Activated B cell treated with CpG ODN at 0.5 μM for 24 hours (primary cell): ENCODE results near the gene MEN1. TPM values are rescaled to one million over a fixed set of nuclear protein-coding genes. Genes with fewer than 3 reads are reported as not detected.

ENCODE experiments used
- ATAC-seq: fragments of 200-7000 bp; cut with Tn5 transposase; one replicate; pipeline ENCODE4 v1.10.0; 2021; ENCODE audit warnings: low read depth, mild to moderate bottlenecking, moderate library complexity
- CTCF ChIA-PET: fragments of 350-600 bp; sonication (Branson Sonifier 250); formaldehyde crosslinking; loops from one replicate; lab custom pipeline; 2021; ENCODE audit warnings: antibody characterized with exemption; lab: Charles Lee
- POLR2A ChIA-PET: fragments of 350-600 bp; sonication (Branson Sonifier 250); formaldehyde crosslinking; loops from one replicate; lab custom pipeline; 2021; ENCODE audit warnings: antibody characterized with exemption; lab: Charles Lee
- DNase-seq: peaks from one replicate; pipeline ENCODE4 v3.0.0; 2022
- H3K27ac Mint-ChIP-seq: one replicate; pipeline ENCODE4 v1.8.0; 2020; ENCODE audit warnings: mixed read lengths
- H3K27me3 Mint-ChIP-seq: one replicate; pipeline ENCODE4 v1.8.0; 2021; ENCODE audit warnings: mixed read lengths
- H3K36me3 Mint-ChIP-seq: one replicate; pipeline ENCODE4 v1.8.0; 2021; ENCODE audit warnings: low read depth, mixed read lengths
- H3K4me1 Mint-ChIP-seq: one replicate; pipeline ENCODE4 v1.8.0; 2021; ENCODE audit warnings: mixed read lengths
- H3K4me3 Mint-ChIP-seq: one replicate; pipeline ENCODE4 v1.8.0; 2020; ENCODE audit warnings: mild to moderate bottlenecking, mixed read lengths
- H3K9me3 Mint-ChIP-seq: one replicate; pipeline ENCODE4 v1.8.0; 2020; ENCODE audit warnings: mixed read lengths
- CTCF ChIP-seq: fragments of 200-600 bp; IDR thresholded peaks from one replicate; pipeline ENCODE4 v1.8.0; 2022; ENCODE audit warnings: antibody characterized with exemption, mild to moderate bottlenecking
- intact Hi-C: fragments of 100-400 bp; cut with micrococcal nuclease; formaldehyde crosslinking; loops from one replicate; pipeline ENCODE4 v1.15.1; 2024
- total RNA-seq: library from RNA; stranded (reverse); gene quantifications from 2 replicates; pipeline ENCODE4 v1.2.3, GENCODE V29; 2022

Gene MEN1
- total RNA-seq, 1 donor from 2014 or later, result 44.6 TPM

DNA sequence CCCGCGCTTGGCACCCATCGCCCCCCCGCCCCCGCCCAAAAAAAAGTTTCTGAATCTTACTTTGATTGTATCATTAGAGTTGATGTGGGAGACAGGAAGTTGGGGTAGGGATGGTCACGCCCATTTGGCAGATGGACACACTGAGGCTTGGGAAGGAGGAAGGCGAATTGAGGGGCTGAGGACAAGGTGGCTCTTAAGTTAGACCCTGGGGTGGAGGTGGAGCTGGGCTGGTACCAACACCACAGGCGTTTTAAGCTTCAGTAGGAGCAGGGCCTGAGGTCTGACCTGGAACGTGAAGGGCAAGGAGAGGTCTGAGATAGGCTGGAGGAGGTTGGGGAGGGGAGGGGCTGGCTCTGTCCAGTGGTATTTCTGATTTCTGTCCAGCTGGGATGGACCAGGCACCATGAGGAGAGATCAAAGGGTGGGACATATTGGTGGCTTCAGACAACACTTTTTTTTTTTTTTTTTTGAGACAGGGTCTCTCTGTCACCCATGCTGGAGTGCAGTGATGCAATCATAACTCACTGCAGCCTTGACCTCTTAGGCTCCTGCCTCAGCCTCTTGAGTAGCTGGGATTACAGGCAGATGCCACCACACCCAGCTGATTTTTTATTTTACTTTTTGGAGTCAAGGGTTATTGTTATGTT lies 34.9 kb upstream of the MEN1 start:
- intact Hi-C loops, result loop anchor here (2.0 to 10.0 kb wide), 4 partner anchors 34 to 420 kb away; partner anchors contain the start of genes CAPN1, MEN1 and POLA2
- DNase-seq (no peak), ATAC-seq (no peak)
- H3K4me1 Mint-ChIP-seq, result peaks cover 47% of the 10 kb centered on the region
- H3K4me3 Mint-ChIP-seq, result peak overlapping the region; percentile 78
- H3K27me3 Mint-ChIP-seq, result no peaks in the 10 kb centered on the region
- ChIA-PET CTCF (interaction anchor here (0.9 to 12.6 kb wide), 10 partner anchors 11 to 157 kb away, joined by 4 to 310 read pairs (median 10); partner anchors contain the start of genes EHD1, RASGRP2 and SF1), POLR2A (interaction anchor here (0.8 to 27.6 kb wide), 6 partner anchors 19 to 417 kb away, joined by 4 to 1194 read pairs (median 8); partner anchors contain the start of genes EHD1, POLA2, RASGRP2 and SF1)
- no peak for TF ChIP-seq CTCF
- peak overlapping the region; percentile 74 for H3K27ac Mint-ChIP-seq
- H3K36me3 Mint-ChIP-seq, result peaks cover 2% of the 10 kb centered on the region
- H3K9me3 Mint-ChIP-seq, result no peaks in the 10 kb centered on the region

DNA sequence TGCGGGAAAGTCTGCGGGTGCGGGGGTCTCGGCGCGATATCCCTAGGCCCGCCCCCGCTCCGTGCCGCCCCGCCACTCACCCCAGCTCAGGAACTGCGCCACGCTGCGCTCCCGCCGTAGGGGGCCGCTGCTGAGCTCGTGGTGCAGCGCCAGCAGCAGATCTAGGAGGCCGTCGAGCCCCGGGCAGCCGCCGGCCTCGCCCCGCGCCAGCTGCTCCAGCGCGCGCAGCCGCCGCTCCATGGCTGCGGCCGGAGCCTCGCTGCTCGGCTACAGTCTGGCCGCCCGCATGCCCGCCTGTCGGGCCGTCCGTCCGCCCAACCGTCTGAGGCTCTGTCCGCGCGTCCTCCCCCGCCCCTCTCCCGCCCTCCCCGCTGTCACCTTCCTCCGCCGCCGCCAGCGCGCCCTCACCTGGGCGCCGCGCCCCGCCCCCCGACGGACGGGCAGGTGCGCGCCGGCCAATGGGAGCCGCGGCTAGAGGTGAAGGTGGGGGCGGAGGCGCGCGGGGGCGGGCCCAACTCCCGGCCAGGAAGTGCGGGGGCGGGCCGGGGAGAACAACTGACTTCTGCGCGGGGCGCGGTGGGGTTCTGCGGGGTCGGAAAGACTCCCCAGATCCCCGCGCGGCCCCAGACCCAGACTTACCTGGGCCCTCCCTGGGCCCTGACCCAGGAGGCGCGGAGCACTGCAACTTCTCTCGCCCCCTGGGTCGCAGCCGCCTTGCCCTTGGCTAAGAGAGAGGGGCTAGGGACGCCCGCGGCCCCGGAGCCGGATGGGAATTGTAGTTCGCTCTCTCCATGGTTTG lies 34.2 kb upstream of the MEN1 start, which contains the start of gene CDC42BPG:
Gene CDC42BPG, minus strand, starts transcription at position 324 of the 799 bp plus-strand sequence. Its CDS starts 84 bp downstream, at position 240.
- intact Hi-C loops, result loop anchor here (1.0 to 10.0 kb wide), 5 partner anchors 34 to 420 kb away; partner anchors contain the start of genes CAPN1, MEN1 and POLA2
- peak; percentile 73 for DNase-seq
- TF ChIP-seq CTCF, result no peak
- H3K36me3 Mint-ChIP-seq, result peaks cover 3% of the 10 kb centered on the region
- ATAC-seq, result peak; percentile 58
- peak within 1 kb of the TSS; percentile 74 for H3K27ac Mint-ChIP-seq
- CTCF ChIA-PET, result interaction anchor here (0.6 to 7.8 kb wide), 15 partner anchors 21 to 337 kb away, joined by 3 to 310 read pairs (median 4); partner anchors contain the start of genes ARL2, CAPN1, RASGRP2 and SF1
- H3K27me3 Mint-ChIP-seq, result no peaks in the 10 kb centered on the region
- no peaks in the 10 kb centered on the region for H3K9me3 Mint-ChIP-seq
- H3K4me1 Mint-ChIP-seq, result peaks cover 40% of the 10 kb centered on the region
- peak within 1 kb of the TSS; percentile 78 for H3K4me3 Mint-ChIP-seq
- POLR2A ChIA-PET, result interaction anchor here (0.5 to 27.6 kb wide), 9 partner anchors 15 to 888 kb away, joined by 3 to 1194 read pairs (median 4); partner anchors contain the start of genes EHD1, POLA2, PPP2R5B and RASGRP2

DNA sequence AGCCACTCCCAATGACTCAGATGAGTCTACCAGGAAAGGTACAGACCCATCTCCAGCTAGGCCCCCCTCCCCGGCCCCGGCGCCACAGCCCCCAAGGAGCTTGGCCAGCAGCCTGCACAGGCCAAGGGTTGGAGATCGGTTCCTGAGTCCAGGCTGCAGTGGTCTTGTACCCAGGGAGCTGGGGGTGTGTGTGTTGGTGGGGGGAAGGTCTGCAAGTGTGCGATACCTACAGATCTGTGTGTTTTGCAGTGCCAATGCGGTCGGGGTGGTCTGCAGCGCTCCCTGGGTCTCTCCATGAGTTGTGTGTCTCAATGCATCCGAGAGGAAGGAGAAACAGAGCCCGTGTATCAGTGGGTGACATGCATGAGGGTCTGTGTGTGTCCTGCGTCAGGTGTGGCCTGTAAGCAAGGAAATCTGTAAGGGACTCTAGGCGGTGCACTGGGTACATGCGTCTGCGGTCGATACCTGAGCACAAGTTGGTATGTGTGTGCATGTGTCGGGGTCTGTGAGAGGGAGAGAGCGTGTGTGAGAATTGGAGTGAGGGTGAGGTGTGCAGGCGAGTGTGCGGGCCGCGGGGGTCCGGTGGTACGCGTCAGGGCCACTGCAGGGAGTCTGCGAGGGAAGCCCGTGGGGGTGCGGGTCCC lies 33.5 kb upstream of the MEN1 start:
- ATAC-seq (no peak), DNase-seq (no peak)
- no peaks in the 10 kb centered on the region for H3K9me3 Mint-ChIP-seq
- no peaks in the 10 kb centered on the region for H3K27me3 Mint-ChIP-seq
- ChIA-PET POLR2A (interaction anchor here (0.5 to 27.6 kb wide), 8 partner anchors 15 to 888 kb away, joined by 3 to 1194 read pairs (median 4); partner anchors contain the start of genes EHD1, PPP2R5B, RASGRP2 and SF1), CTCF (interaction anchor here (0.6 to 7.8 kb wide), 14 partner anchors 22 to 338 kb away, joined by 3 to 310 read pairs (median 4); partner anchors contain the start of genes ARL2, CAPN1, RASGRP2 and SF1)
- no peak for TF ChIP-seq CTCF
- H3K36me3 Mint-ChIP-seq, result peaks cover 7% of the 10 kb centered on the region
- H3K27ac Mint-ChIP-seq, result no peak overlapping the region
- intact Hi-C loops, result loop anchor here (1.0 to 10.0 kb wide), 5 partner anchors 33 to 421 kb away; partner anchors contain the start of genes CAPN1, MEN1 and POLA2
- H3K4me1 Mint-ChIP-seq, result peaks cover 33% of the 10 kb centered on the region
- H3K4me3 Mint-ChIP-seq, result peak overlapping the region; percentile 78

DNA sequence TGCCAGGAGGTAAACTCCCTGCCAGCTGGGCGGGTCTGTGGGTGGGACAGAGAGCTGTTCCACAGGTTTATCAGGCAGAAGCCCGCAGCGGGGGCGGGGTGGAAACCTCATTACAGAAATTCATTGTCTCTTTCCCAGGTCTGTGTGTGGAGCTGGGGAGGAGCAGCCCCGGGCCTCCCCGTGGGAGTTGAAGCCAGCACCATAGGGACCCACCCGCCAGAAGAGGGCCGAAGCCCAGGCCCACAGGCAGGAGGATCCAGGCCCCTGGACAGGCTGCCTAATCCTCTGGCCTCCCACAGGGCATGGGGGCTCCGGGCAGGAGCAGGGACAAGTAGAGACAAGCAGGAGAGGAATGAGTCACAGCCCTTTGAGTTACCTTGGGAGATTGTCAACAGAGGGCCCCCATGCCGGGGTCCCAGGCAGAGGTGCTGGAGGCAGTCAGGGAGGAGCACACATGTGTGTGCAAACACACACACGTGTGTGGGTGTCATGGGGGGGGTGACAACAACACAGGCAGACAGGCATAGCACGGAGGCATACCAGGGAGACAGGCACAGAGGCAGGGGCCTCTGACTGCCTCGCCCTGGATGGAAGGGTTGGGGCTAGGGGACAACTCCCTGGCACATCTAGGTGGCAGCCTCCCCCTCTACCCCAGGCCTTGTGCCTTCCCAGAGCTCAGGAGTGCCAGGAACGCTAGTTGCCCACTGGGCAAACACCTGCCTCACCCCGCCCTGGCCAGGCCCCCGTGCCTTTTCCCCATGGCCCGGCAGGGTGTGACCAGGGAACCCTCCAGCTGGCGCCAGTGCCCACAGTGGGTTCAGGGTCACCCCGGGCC lies 32.7 kb upstream of the MEN1 start:
- intact Hi-C loops, result loop anchor here (10.0 kb wide), 2 partner anchors 342 to 422 kb away; partner anchors contain the start of genes CAPN1 and POLA2
- POLR2A ChIA-PET, result interaction anchor here (2.0 kb wide), 1 partner anchor 43 kb away, joined by 4 read pairs; no protein-coding TSS in a partner anchor
- no peaks in the 10 kb centered on the region for H3K27me3 Mint-ChIP-seq
- H3K4me3 Mint-ChIP-seq, result peak overlapping the region; percentile 41
- no peak overlapping the region for H3K27ac Mint-ChIP-seq
- TF ChIP-seq CTCF, result no peak
- DNase-seq (no peak), ATAC-seq (no peak)
- H3K9me3 Mint-ChIP-seq, result no peaks in the 10 kb centered on the region
- CTCF ChIA-PET, result interaction anchor here (1.4 to 7.8 kb wide), 5 partner anchors 36 to 152 kb away, joined by 3 to 310 read pairs (median 4); partner anchors contain the start of gene RASGRP2
- H3K4me1 Mint-ChIP-seq, result peaks cover 26% of the 10 kb centered on the region
- peaks cover 7% of the 10 kb centered on the region for H3K36me3 Mint-ChIP-seq
